Brain microvascular endothelial cell (primary cell): ENCODE measurements around the gene STRN4.

Source experiments
- DNase-seq: peaks from one replicate; pipeline ENCODE4 v3.0.0-alpha.2; 2020
- H3K27ac ChIP-seq: fragments of 250-450 bp; sonication (Bioruptor Pico); 2 replicates; pipeline ENCODE4 v1.5.1; 2020; ENCODE audit warnings: mild to moderate bottlenecking, moderate library complexity
- H3K27me3 ChIP-seq: fragments of 250-450 bp; sonication (Bioruptor Pico); replicated peaks from 2 replicates; pipeline ENCODE4 v1.5.1; 2020; ENCODE audit warnings: mild to moderate bottlenecking
- H3K36me3 ChIP-seq: fragments of 250-450 bp; sonication (Bioruptor Pico); replicated peaks from 2 replicates; pipeline ENCODE4 v1.5.1; 2020; ENCODE audit warnings: mild to moderate bottlenecking
- H3K4me3 ChIP-seq: 2 replicates; pipeline ENCODE4 v1.5.1; 2011; ENCODE audit warnings: low read depth, mild to moderate bottlenecking, control low read depth, low read length, moderate library complexity
- CTCF ChIP-seq: IDR thresholded peaks from 2 replicates; pipeline ENCODE4 v1.5.1; 2011; ENCODE audit warnings: low read depth, mild to moderate bottlenecking, moderate library complexity, low read length, control low read depth, inconsistent platforms; ENCODE audit errors: missing control alignments
- in situ Hi-C: cut with HindIII; loops from 2 replicates; pipeline ENCODE4 v1.10.0; 2017; ENCODE audit warnings: low sequenced_read_pairs, low pct_ligation_motif_present

The STRN4 gene

GRCh38 chr19:46756544-46756888 lies 10.3 kb upstream of the STRN4 start:
- no peak for TF ChIP-seq CTCF
- in situ Hi-C loops: no loop called here
- no peak for DNase-seq

GRCh38 chr19:46755853-46756543 lies 9.7 kb upstream of the STRN4 start:
- H3K27me3 ChIP-seq: no peaks in the 10 kb centered on the region

More at GRCh38 chr19:46756544-46756888, 10.3 kb upstream of the STRN4 start:
- no peak overlapping the region for H3K27ac ChIP-seq
- peaks cover 14% of the 10 kb centered on the region for H3K36me3 ChIP-seq
- H3K27me3 ChIP-seq: no peaks in the 10 kb centered on the region
- H3K4me3 ChIP-seq: no peak overlapping the region

GRCh38 chr19:46755077-46755852 lies 9.0 kb upstream of the STRN4 start:
- H3K27me3 ChIP-seq: no peaks in the 10 kb centered on the region
- H3K27ac ChIP-seq: no peak overlapping the region
- DNase-seq: no peak
- peaks cover 14% of the 10 kb centered on the region for H3K36me3 ChIP-seq
- no peak overlapping the region for H3K4me3 ChIP-seq
- no peak for TF ChIP-seq CTCF
- in situ Hi-C loops: no loop called here

More at GRCh38 chr19:46755853-46756543, 9.7 kb upstream of the STRN4 start:
- in situ Hi-C loops: no loop called here
- Histone ChIP-seq H3K4me3 (no peak overlapping the region), H3K27ac (no peak overlapping the region), H3K36me3 (peaks cover 14% of the 10 kb centered on the region)
- no peak for TF ChIP-seq CTCF
- no peak for DNase-seq

GRCh38 chr19:46753420-46754155 lies 7.3 kb upstream of the STRN4 start:
- Histone ChIP-seq H3K27me3 (no peaks in the 10 kb centered on the region), H3K4me3 (no peak overlapping the region), H3K36me3 (peaks cover 18% of the 10 kb centered on the region), H3K27ac (no peak overlapping the region)
- no peak for DNase-seq
- in situ Hi-C loops: no loop called here
- peak; percentile 68 for TF ChIP-seq CTCF

GRCh38 chr19:46748325-46749109 lies 2.3 kb upstream of the STRN4 start:
- peak; percentile 55 for DNase-seq
- Histone ChIP-seq H3K27ac (no peak overlapping the region), H3K27me3 (no peaks in the 10 kb centered on the region), H3K36me3 (peaks cover 10% of the 10 kb centered on the region), H3K4me3 (no peak overlapping the region)
- in situ Hi-C loops: no loop called here
- peak; percentile 89 for TF ChIP-seq CTCF
